ENCODE data around the gene ARHGAP8. TPM values are rescaled to one million over a fixed set of nuclear protein-coding genes. Genes with fewer than 3 reads are reported as not detected.

Gene ARHGAP8
- total RNA-seq, 1 donor from 2014 or later, result 5.3 TPM

- DNase-seq (ENCODE audit: low spot score), result no peak
These were observed 13.4 kb downstream of the ARHGAP8 start for GRCh38 chr22:44765571-44766285.

- no peak for DNase-seq (ENCODE audit: low spot score)
These were observed 20.7 kb downstream of the ARHGAP8 start for GRCh38 chr22:44773082-44773481.

GRCh38 chr22:44775862-44776261 is 23.5 kb downstream of the ARHGAP8 start:
- no peak for DNase-seq (ENCODE audit: low spot score)

- no peak for DNase-seq (ENCODE audit: low spot score)
These were observed 24.4 kb downstream of the ARHGAP8 start for GRCh38 chr22:44776605-44777363.

GRCh38 chr22:44777364-44777755 is 25.0 kb downstream of the ARHGAP8 start:
- no peak for DNase-seq (ENCODE audit: low spot score)

- peak; percentile 77 for DNase-seq (ENCODE audit: low spot score)
These were observed 28.6 kb downstream of the ARHGAP8 start for GRCh38 chr22:44780876-44781449.

- DNase-seq (ENCODE audit: low spot score), result peak; percentile 86
These were observed 30.1 kb downstream of the ARHGAP8 start for GRCh38 chr22:44782363-44782963.

- no peak for DNase-seq (ENCODE audit: low spot score)
These were observed 30.7 kb downstream of the ARHGAP8 start for GRCh38 chr22:44783091-44783490.

GRCh38 chr22:44783581-44783980 is 31.2 kb downstream of the ARHGAP8 start:
- DNase-seq (ENCODE audit: low spot score), result no peak

GRCh38 chr22:44786136-44786535 is 33.8 kb downstream of the ARHGAP8 start:
- no peak for DNase-seq (ENCODE audit: low spot score)

- DNase-seq (ENCODE audit: low spot score), result no peak
These were observed 34.2 kb downstream of the ARHGAP8 start for GRCh38 chr22:44786610-44787009.

- no peak for DNase-seq (ENCODE audit: low spot score)
These were observed 35.5 kb downstream of the ARHGAP8 start for GRCh38 chr22:44787832-44788231.

- no peak for DNase-seq (ENCODE audit: low spot score)
These were observed 40.7 kb downstream of the ARHGAP8 start for GRCh38 chr22:44793106-44793505.

- no peak for DNase-seq (ENCODE audit: low spot score)
These were observed 41.3 kb downstream of the ARHGAP8 start for GRCh38 chr22:44793506-44794172.

GRCh38 chr22:44795701-44796630 is 43.6 kb downstream of the ARHGAP8 start:
- no peak for DNase-seq (ENCODE audit: low spot score)

- DNase-seq (ENCODE audit: low spot score), result peak; percentile 14
These were observed 44.9 kb downstream of the ARHGAP8 start for GRCh38 chr22:44797181-44797725.

GRCh38 chr22:44799077-44799945 is 46.9 kb downstream of the ARHGAP8 start:
- DNase-seq (ENCODE audit: low spot score), result no peak

- peak; percentile 77 for DNase-seq (ENCODE audit: low spot score)
These were observed 47.7 kb downstream of the ARHGAP8 start for GRCh38 chr22:44799946-44800634.

- peak; percentile 26 for DNase-seq (ENCODE audit: low spot score)
These were observed 49.1 kb downstream of the ARHGAP8 start for GRCh38 chr22:44801476-44801875.

Data from umbilical cord (tissue), 2 donors.